GM21786 (cell line): ENCODE measurements around the gene C11orf24.
"Not testable (repeated sequence)": the region's sequence is repeated elsewhere in the genome, so short reads cannot be mapped to it uniquely, and the experiment has no call there.

Experiments
- ATAC-seq: cut with Tn5 transposase; IDR thresholded peaks from one replicate; pipeline ENCODE4 v1.9.1; 2021; ENCODE audit not compliant: unreplicated experiment

Gene C11orf24

GRCh38 chr11:68256331-68256741 is 15.4 kb downstream of the C11orf24 start:
- ATAC-seq = no peak

- no peak for ATAC-seq
These were observed 16.2 kb downstream of the C11orf24 start for GRCh38 chr11:68255526-68255925.

DNA sequence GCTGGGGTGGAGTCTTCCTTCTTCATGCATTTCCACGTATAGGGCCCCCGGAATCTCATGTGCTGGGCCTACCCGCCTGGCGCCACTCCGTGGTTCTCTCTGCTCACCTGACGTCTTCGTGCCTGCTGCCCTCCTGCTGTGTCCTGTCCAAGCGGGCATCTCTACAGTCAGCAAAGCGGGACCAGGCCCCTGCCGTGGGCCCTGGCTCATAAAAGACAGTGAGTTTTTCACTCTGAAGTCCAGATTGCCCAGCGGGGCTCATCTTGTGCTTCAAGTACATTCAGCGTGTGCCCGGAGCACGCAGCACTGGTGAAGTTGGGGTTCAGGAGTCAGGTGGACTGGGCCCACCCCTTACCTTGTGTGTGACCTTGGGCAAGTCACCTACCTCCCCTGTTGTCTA is 17.4 kb downstream of the C11orf24 start:
- ATAC-seq = no peak

- no peak for ATAC-seq
These were observed 20.0 kb downstream of the C11orf24 start for GRCh38 chr11:68251765-68252164.

GRCh38 chr11:68244912-68245311 is 26.9 kb downstream of the C11orf24 start:
- ATAC-seq = not testable (repeated sequence)

DNA sequence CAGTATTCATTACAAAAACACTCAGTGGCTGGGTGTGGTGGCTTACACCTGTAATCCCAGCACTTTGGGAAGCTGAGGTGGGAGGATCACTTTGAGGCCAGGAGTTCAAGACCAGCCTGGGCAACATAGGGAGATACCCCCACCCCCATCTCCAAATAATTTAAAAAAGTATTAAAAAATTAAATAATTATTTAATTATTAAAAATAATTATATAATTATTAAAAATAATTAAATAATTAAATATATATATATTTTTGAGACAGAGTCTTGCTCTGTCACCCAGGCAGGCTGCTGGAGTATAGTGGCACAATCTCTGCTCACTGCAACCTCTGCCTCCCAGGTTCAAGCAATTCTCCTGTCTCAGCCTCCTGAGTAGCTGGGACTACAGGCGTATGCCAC is 27.9 kb downstream of the C11orf24 start:
- not testable (repeated sequence) for ATAC-seq

DNA sequence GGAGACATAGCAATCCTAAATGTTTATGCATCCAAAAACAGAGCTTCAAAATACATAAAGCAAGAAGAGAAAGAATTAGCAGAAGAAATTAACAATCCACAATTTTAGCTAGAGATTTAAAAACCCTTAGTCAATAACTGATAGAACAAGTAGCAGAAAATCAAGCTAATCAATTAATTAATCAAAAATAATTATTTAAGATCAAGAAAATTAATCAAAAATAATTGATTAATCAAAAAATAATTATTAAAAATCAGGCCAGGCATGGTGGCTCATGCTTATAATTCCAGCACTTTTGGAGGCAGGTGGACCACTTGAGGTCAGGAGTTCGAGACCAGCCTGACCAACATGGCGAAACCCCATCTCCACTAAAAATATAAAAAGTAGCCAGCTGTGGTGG is 29.2 kb downstream of the C11orf24 start:
- ATAC-seq = no peak

DNA sequence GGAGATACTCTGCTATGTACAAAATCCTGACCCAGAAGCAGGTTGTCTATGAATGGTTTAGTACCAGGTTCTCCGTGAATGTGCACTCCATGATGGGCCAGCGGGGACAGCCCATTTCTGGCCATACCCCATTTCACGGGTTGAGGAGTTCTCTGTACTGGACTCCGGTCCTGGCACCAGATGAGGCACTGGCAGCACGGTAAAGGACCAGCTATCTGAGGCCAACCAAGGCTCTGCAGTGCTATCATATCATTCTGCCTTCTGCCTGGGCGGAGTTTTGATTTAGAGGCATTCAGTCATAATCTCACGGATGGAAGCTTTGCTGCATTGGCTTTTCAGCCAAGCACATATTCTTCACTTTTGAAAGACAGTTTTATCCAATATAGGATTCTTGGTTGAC is 40.2 kb downstream of the C11orf24 start:
- no peak for ATAC-seq

DNA sequence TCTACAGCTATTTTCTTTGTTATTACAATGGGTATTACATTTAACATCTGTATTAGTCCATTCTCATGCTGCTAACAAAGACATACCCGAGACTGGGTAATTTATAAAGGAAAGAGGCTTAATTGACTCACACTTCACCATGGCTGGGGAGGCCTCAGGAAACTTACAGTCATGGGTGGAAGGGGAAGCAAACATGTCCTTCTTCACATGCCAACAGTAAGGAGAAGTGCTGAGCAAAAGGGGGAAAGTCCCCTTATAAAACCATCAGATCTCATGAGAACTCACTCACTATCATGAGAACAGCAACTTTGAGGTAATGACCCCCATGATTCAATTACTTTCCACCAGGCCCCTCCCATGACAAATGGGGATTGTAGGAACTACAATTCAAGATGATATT is 42.2 kb downstream of the C11orf24 start:
- no peak for ATAC-seq

DNA sequence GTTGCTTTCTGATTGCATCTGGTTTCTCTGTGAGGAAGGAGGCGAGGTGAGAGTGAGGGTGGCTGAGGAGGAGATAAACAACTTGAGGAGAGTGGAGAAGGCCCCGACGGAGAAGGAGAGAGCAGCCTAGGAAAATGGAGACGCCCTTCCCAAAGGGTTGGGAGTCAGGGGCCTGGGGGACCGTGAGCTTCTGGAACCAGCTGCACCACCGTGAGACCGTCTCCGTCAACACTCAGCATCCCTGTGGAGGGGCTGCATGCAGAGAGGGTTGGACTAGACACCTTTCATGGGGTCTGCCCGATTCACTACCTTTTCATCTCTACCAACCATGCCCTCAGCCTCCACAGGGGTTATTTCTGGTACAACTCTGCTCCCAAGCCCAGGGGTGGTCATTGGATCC is 45.4 kb downstream of the C11orf24 start:
- ATAC-seq = no peak

GRCh38 chr11:68224606-68225005 is 47.2 kb downstream of the C11orf24 start:
- ATAC-seq = no peak

- no peak for ATAC-seq
These were observed 48.5 kb downstream of the C11orf24 start for GRCh38 chr11:68223275-68223674.

GRCh38 chr11:68221406-68221805 is 50.4 kb downstream of the C11orf24 start:
- ATAC-seq = no peak

DNA sequence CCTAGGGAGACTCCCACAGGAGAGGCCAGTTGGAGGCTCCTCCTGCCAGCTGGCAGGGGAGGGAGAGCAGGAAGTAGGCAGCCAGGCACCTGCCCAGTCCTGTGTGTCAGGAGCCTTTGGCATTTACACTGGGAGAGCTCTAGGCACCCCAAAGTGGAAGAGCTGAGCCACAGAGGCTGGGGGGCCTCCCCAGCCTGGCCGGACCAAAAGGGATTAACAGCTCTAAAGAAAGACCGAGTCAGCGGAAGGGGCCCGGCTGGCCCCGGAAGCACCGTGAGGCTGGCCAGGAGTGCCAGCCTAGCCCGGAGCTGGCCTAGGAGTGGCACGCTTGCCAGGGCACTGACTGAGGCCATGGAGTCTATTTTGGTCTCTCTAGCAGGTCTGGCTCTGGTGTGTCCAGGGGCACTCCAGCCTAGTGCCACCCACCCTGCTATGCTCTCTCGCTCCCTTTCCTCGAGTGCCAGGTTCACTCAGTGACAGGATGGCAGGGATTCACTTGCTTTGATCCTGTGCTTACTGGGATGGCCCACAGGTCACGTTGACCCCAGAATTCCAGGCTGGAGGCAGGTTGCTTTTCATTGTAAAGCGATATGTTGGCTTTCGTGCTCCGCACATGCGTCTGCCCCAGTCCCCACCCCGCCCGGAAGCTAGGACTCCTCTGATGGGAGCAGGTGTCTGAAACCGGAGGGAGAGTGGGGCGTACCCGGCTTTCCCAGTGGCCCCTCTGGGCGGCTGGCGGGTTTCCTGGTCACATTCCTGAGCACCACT is 55.4 kb downstream of the C11orf24 start:
- no peak for ATAC-seq

GRCh38 chr11:68215524-68216170 is 56.1 kb downstream of the C11orf24 start:
- no peak for ATAC-seq

DNA sequence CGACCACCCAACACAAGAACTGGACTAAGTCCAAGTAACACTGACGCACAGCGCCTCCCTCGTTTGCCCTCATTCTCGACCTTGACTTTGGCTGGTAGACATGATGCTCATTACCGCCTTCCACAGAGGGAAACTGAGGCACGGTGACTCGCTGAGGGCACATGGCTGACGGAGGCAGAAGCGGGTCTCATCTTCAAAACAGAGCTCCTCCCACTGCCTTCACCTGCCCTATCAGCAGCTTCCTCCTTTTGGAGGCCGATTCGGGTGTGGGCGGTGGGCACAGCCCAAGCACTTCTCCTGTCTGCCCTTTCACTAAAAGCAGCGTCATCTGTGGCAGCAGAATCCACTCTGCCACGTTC is 56.7 kb downstream of the C11orf24 start:
- ATAC-seq = no peak

DNA sequence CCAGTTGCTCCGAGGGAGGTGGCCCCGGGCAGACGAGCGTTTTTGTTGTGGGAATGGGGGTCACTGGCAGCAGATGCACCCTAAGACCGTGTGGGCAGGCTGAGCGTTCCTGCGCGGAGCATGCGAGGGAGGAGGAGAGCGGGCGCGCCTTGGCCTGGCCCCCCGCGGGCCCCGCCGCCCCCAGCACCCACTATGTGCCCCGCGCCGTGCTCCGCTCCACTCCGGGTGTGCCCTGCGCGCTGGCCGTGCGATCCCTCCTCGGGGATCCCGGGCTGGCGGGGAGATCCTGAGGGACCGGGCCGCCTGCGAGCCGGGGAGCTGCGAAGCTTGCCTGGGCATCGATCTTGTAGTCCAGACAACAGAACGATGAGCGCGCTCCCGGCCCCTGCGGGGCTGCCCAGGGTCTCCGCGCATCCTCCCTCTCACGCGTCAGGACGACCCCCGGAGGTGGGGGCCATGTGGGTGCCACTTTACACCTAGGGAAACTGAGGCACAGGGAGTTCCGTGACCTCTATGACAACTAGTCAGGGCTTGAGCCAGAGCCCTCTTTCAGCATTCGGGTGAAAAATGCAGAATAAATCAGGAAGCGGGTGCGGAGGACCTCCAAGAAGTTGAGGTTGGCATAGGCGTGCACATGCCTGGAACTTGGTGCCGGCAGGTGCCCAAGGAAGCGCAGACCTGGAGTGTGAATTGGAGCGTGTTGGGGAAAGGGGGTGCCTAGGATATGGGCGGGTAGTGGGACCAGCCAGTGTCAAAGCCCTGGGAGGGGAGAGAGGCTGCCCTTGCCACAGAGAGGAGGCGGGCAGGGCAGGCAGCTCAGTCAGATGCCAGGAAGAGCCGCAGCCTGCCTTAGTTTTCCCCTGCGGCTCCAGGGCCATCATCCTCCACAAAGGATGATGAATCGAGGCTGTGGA is 57.3 kb downstream of the C11orf24 start:
- ATAC-seq = no peak

DNA sequence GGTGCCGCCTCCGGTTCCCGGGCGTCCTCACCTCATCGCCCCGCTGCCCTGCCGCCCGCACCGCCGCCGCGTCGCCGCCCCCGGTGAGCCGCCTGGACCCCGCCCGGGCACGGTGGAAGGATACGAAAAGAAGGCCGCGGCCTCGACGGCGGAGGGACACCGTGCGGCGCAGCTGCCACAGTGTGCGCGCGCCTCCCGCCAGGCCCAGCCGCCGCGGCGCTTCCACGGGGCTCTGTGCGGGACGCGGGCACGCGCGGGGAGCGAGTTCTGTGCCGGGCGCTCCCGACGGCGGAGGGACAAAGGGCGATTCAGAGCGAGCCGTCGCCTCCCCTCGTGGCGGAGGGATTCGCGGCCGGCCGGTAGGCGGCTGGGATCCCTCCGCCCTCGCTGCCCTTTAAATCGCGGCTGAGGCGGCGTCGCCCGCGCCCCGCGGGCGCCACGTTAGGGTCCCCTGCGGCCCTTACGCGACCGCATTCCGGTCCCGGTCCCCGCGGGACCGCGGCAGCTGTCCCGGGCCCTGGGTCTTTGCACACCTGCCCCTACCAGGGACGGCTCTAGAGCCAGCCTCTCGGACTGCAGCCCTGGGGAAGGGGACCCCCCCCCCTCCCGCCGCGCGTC is 58.1 kb downstream of the C11orf24 start:
- ATAC-seq = no peak

DNA sequence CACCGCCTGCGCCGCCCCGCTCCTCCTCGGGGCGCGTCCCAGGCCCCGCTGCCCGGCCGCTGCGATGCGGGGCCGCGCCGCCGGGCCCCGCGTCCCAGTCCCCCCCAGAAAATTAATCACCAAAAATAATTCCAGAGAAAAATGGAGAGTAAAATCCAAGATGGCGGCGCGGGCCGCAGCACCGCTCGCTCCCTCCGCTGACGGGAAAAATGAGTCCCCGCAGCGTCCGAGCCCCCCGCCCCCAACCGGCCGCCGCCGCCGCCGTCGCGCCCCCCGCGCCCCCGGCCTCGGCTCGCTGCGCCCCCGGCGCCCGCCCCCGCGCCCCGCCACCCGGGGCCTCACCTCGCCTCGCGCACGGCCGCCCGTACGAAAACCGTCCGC is 58.6 kb downstream of the C11orf24 start, which contains the start of gene KMT5B:
TSS of gene KMT5B (minus strand) at position 162 of the 381 bp plus-strand sequence. CDS start 23,220 bp downstream, outside the sequence.
- no peak for ATAC-seq

GRCh38 chr11:68212421-68213134 is 59.2 kb downstream of the C11orf24 start:
- peak; percentile 46 for ATAC-seq
